K562 (cell line): ENCODE data around the gene GPR135. TPM values are rescaled to one million over a fixed set of nuclear protein-coding genes. Genes with fewer than 3 reads are reported as not detected.

Source experiments
- CBX1 ChIP-seq: sonication (generic); IDR thresholded peaks from 2 replicates; pipeline ENCODE4 v1.6.1; 2016; ENCODE audit warnings: antibody characterized with exemption, low read depth, mild to moderate bottlenecking
- FOXP1 ChIP-seq: sonication (generic); formaldehyde crosslinking; IDR thresholded peaks from 2 replicates; pipeline ENCODE4 v1.8.0; 2022; ENCODE audit warnings: mild to moderate bottlenecking, missing genetic modification reagents
- HSF4 ChIP-seq: fragments of 250-450 bp; sonication (Bioruptor Pico); IDR thresholded peaks from 2 replicates; pipeline ENCODE4 v2.1.2; 2022; ENCODE audit warnings: mild to moderate bottlenecking, moderate library complexity, borderline replicate concordance
- POLR2B ChIP-seq: fragments of 450-650 bp; IDR thresholded peaks from 2 replicates; pipeline ENCODE4 v1.6.1; 2018; ENCODE audit warnings: low read depth; ENCODE audit not compliant: partially characterized antibody
- SMAD4 ChIP-seq: fragments of 250-450 bp; sonication (Bioruptor Pico); conservative IDR thresholded peaks from 2 replicates; pipeline ENCODE4 v1.8.0; 2021; ENCODE audit warnings: inconsistent platforms, mild to moderate bottlenecking, moderate library complexity
- THRAP3 ChIP-seq: fragments of 450-650 bp; IDR thresholded peaks from 2 replicates; pipeline ENCODE4 v1.6.1; 2016; ENCODE audit warnings: mild to moderate bottlenecking, inconsistent platforms, borderline replicate concordance
- TRIM24 ChIP-seq, 2 experiments: fragments of 450-650 bp; IDR thresholded peaks; 2 replicates each; pipeline ENCODE4 v1.6.1; 2016
- YBX1 ChIP-seq: fragments of 450-650 bp; IDR thresholded peaks from 2 replicates; pipeline ENCODE4 v1.7.1; 2016; ENCODE audit warnings: mild to moderate bottlenecking
- ZNF184 ChIP-seq: sonication (generic); formaldehyde crosslinking; IDR thresholded peaks from 2 replicates; pipeline ENCODE4 v1.5.0; 2020; ENCODE audit warnings: missing genetic modification reagents
- ZNF347 ChIP-seq: fragments of 450-650 bp; formaldehyde crosslinking; IDR thresholded peaks from 2 replicates; pipeline ENCODE4 v1.4.0; 2020; ENCODE audit warnings: low read depth, mild to moderate bottlenecking, moderate library complexity
- polyA plus RNA-seq, 8 experiments: library from polyadenylated mRNA; depleted of rRNA in 4 of 8; stranded (reverse) in 5 of 8; unstranded in 3 of 8; fragments of >200 nt; fragmentation: Nextera tagmentation in 2 of 8; fragmentation: Illumina TruSeq in 1 of 8; extraction: Ambion mirVana in 2 of 8; extraction: Trizol in 1 of 8; gene quantifications; 2 replicates each; pipeline versions ENCODE4 v1.2.1 to v1.2.3, GENCODE V29; 2011 to 2014; ENCODE audit warnings: inconsistent platforms in 1 of 8, missing spikeins in 1 of 8
- total RNA-seq, 7 experiments: library from RNA; depleted of rRNA in 6 of 7; stranded (reverse); fragments of >200 nt in 6 of 7; fragmentation: Illumina TruSeq in 2 of 7; extraction: Trizol in 2 of 7; gene quantifications; 2 replicates each; pipeline versions ENCODE4 v1.2.1 to v1.2.3, GENCODE V29; 2011 to 2021; ENCODE audit warnings: low replicate concordance in 1 of 7
- TF ChIP-seq, protein P1 (sequence below), 2 experiments: fragments of 450-650 bp; IDR thresholded peaks; 2 replicates each; pipeline ENCODE4 v1.6.1; 2016; ENCODE audit warnings: mild to moderate bottlenecking in 2 of 2, borderline replicate concordance in 1 of 2, low read depth in 1 of 2, moderate library complexity in 1 of 2
- TF ChIP-seq, protein P2 (sequence below): sonication (generic); formaldehyde crosslinking; IDR thresholded peaks from 2 replicates; pipeline ENCODE4 v1.9.0; 2022; ENCODE audit warnings: mild to moderate bottlenecking, missing genetic modification reagents
- TF ChIP-seq, protein P3 (sequence below): fragments of 450-650 bp; IDR thresholded peaks from 2 replicates; pipeline ENCODE4 v1.6.1; 2016; ENCODE audit warnings: borderline replicate concordance
- TF ChIP-seq, protein P4 (sequence below): IDR thresholded peaks from 2 replicates; pipeline ENCODE4 v1.6.1; 2011; ENCODE audit warnings: borderline replicate concordance, low read depth, mild to moderate bottlenecking, moderate library complexity, low read length; ENCODE audit not compliant: insufficient read depth, poor library complexity, severe bottlenecking

GPR135 gene
- total and polyA plus RNA-seq, 9 of the 15 experiments (the other 6 are each of a cell fraction or from before 2014, with no cell fraction given): 0.06 to 1.6 (median 1.0) TPM

DNA sequence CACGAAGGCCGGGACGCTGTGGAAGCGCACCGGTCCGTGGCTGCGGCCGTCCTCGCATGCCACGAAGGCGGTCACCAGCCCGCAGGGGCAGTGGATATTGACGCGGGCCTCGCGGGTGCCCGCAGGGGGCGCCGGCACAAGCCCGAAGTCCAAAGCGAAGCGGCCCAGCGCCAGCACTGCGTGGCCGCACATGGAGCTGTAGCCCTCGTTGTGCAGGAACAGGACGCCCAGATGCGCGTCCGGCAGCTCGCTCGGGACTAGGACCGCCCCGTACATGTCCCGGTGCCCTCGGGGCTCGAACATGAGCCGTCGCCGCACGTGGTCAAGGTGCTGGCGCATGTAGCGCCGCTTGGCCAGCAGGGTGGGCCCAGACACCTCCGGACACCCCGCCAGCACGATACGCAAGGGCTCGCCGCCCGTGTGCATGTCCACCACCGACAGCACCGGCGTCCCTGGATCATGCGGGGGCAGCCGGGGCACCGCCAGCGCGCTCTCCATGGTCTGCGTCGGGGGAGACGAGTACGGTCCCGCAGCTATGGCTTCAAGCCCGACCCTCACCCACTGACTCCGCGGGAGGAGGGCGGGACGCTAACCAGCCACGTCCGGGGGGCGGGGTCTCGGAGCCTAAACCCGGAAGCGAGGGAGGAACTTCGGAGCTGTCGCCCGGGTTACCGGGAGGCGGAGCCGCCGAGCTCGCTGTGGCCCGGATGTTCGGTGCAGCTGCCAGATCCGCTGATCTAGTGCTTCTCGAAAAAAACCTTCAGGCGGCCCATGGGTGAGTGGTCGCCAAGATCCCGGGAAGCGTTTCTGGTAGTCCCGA lies 18.8 kb upstream of the GPR135 start, which contains the start of the genes JKAMP and L3HYPDH (continued):
- TF ChIP-seq, protein P1, sequence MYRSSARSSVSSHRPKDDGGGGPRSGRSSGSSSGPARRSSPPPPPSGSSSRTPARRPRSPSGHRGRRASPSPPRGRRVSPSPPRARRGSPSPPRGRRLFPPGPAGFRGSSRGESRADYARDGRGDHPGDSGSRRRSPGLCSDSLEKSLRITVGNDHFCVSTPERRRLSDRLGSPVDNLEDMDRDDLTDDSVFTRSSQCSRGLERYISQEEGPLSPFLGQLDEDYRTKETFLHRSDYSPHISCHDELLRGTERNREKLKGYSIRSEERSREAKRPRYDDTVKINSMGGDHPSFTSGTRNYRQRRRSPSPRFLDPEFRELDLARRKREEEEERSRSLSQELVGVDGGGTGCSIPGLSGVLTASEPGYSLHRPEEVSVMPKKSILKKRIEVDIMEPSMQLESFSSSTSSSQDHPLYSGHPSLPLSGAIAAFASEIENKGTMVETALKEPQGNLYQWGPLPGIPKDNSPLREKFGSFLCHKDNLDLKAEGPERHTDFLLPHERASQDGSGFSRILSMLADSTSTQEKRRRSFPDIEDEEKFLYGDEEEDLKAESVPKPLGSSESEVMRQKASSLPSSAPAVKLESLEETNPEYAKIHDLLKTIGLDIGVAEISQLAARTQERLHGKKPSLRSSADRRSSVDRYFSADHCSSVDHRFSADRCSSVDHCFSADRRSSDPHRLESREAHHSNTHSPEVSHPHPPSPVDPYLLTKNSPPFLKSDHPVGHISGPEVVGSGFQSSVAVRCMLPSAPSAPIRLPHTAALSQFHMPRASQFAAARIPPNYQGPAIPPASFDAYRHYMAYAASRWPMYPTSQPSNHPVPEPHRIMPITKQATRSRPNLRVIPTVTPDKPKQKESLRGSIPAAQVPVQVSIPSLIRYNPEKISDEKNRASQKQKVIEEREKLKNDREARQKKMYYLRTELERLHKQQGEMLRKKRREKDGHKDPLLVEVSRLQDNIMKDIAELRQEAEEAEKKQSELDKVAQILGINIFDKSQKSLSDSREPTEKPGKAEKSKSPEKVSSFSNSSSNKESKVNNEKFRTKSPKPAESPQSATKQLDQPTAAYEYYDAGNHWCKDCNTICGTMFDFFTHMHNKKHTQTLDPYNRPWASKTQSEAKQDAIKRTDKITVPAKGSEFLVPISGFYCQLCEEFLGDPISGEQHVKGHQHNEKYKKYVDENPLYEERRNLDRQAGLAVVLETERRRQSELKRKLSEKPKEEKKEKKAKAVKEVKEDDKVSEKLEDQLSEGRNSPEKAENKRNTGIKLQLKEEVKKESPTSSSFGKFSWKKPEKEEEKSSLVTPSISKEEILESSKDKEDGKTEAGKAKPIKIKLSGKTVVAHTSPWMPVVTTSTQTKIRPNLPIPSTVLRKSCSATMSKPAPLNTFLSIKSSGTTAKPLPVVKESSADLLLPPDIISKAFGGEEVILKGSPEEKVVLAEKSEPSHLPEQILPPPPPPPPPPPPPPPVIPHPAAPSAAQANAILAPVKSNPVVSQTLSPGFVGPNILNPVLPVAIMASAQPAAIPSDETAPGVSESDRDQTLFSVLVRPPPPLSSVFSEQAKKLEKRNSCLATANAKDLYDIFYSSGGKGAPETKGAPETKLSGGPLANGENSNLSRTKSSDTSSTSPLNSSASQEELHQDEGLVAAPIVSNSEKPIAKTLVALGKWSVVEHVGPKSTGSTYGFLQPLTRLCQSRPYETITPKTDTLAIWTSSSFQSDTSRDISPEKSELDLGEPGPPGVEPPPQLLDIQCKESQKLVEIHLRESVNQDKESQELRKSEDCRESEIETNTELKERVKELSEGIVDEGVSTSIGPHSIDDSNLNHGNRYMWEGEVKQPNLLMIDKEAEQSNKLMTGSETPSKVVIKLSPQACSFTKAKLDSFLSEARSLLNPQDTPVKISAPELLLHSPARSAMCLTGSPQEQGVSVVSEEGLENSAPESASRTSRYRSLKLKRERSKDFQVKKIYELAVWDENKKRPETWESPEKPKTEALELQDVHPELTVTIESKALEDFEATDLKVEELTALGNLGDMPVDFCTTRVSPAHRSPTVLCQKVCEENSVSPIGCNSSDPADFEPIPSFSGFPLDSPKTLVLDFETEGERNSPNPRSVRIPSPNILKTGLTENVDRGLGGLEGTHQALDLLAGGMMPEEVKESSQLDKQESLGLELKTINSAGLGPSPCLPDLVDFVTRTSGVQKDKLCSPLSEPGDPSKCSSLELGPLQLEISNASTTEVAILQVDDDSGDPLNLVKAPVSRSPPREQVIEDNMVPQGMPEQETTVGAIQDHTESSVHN (IDR thresholded peaks at IDR 0.05; ENCODE audit: borderline replicate concordance in 1 of 2, low read depth in 1 of 2): no peak
- TF ChIP-seq TRIM24 (IDR thresholded peaks at IDR 0.05) (no peak), CBX1 (no peak), ZNF184 (CRISPR knock-in tag) (no peak), POLR2B (peak; percentile 81), SMAD4 (CRISPR knock-in tag) (peak; percentile 52; the same call in 1 of the 2 replicates), THRAP3 (no peak), YBX1 (no peak), HSF4 (CRISPR knock-in tag) (no peak), ZNF347 (CRISPR knock-in tag) (no peak), FOXP1 (CRISPR knock-in tag) (peak; percentile 76; the same call in 1 of the 2 replicates)
- TF ChIP-seq, protein P2, sequence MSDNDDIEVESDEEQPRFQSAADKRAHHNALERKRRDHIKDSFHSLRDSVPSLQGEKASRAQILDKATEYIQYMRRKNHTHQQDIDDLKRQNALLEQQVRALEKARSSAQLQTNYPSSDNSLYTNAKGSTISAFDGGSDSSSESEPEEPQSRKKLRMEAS: peak; percentile 99
- TF ChIP-seq, protein P3, sequence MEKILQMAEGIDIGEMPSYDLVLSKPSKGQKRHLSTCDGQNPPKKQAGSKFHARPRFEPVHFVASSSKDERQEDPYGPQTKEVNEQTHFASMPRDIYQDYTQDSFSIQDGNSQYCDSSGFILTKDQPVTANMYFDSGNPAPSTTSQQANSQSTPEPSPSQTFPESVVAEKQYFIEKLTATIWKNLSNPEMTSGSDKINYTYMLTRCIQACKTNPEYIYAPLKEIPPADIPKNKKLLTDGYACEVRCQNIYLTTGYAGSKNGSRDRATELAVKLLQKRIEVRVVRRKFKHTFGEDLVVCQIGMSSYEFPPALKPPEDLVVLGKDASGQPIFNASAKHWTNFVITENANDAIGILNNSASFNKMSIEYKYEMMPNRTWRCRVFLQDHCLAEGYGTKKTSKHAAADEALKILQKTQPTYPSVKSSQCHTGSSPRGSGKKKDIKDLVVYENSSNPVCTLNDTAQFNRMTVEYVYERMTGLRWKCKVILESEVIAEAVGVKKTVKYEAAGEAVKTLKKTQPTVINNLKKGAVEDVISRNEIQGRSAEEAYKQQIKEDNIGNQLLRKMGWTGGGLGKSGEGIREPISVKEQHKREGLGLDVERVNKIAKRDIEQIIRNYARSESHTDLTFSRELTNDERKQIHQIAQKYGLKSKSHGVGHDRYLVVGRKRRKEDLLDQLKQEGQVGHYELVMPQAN: peak; percentile 83
- TF ChIP-seq, protein P4, sequence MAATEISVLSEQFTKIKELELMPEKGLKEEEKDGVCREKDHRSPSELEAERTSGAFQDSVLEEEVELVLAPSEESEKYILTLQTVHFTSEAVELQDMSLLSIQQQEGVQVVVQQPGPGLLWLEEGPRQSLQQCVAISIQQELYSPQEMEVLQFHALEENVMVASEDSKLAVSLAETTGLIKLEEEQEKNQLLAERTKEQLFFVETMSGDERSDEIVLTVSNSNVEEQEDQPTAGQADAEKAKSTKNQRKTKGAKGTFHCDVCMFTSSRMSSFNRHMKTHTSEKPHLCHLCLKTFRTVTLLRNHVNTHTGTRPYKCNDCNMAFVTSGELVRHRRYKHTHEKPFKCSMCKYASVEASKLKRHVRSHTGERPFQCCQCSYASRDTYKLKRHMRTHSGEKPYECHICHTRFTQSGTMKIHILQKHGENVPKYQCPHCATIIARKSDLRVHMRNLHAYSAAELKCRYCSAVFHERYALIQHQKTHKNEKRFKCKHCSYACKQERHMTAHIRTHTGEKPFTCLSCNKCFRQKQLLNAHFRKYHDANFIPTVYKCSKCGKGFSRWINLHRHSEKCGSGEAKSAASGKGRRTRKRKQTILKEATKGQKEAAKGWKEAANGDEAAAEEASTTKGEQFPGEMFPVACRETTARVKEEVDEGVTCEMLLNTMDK: peak; percentile 76
